OCI-LY1 (cell line): ENCODE data around the gene CSNK1A1.

Experiments
- CTCF ChIP-seq: fragments of 200-600 bp; sonication (generic), shearing (Covaris generic); IDR thresholded peaks from 2 replicates; pipeline ENCODE4 v1.5.1; 2017; ENCODE audit warnings: mild to moderate bottlenecking, antibody characterized with exemption, low read length, moderate library complexity, mixed read lengths
- EZH2 ChIP-seq: fragments of 200-600 bp; sonication (generic), shearing (Covaris generic); IDR thresholded peaks from 2 replicates; pipeline ENCODE4 v1.8.0; 2017; ENCODE audit warnings: borderline replicate concordance, mixed run types, mild to moderate bottlenecking, antibody characterized with exemption, low read length, moderate library complexity, mixed read lengths

- no peak for TF ChIP-seq CTCF
- TF ChIP-seq EZH2: no peak
These were observed 24.8 kb upstream of the CSNK1A1 start for GRCh38 chr5:149576021-149576420.
